GM20431 (cell line): ENCODE results near the gene FAM222B.
"Not testable (repeated sequence)": the region's sequence is repeated elsewhere in the genome, so short reads cannot be mapped to it uniquely, and the experiment has no call there.

Experiments
- in situ Hi-C: fragments of 300-500 bp; cut with MseI, MboI; formaldehyde crosslinking; loops from one replicate; pipeline ENCODE4 v1.15.0; 2020; ENCODE audit warnings: low sequenced_read_pairs; ENCODE audit not compliant: unreplicated experiment

Gene FAM222B

GRCh38 chr17:28846699-28847098, 4.1 kb upstream of the FAM222B start:
- in situ Hi-C loops = not testable (repeated sequence)

GRCh38 chr17:28846231-28846630, 3.6 kb upstream of the FAM222B start:
- in situ Hi-C loops = no loop called here

GRCh38 chr17:28843816-28844148, 1.2 kb upstream of the FAM222B start:
- in situ Hi-C loops = no loop called here

- in situ Hi-C loops = no loop called here
These were observed 699 bp downstream of the FAM222B start for GRCh38 chr17:28841901-28842281.

- in situ Hi-C loops = no loop called here
These were observed 3.4 kb downstream of the FAM222B start for GRCh38 chr17:28839221-28839620.

GRCh38 chr17:28836541-28836940, 6.0 kb downstream of the FAM222B start:
- in situ Hi-C loops = not testable (repeated sequence)

- in situ Hi-C loops = no loop called here
These were observed 8.2 kb downstream of the FAM222B start for GRCh38 chr17:28834420-28834819.

GRCh38 chr17:28828294-28829040, 14.1 kb downstream of the FAM222B start:
- in situ Hi-C loops = no loop called here

- in situ Hi-C loops = no loop called here
These were observed 14.9 kb downstream of the FAM222B start for GRCh38 chr17:28827672-28828071.

GRCh38 chr17:28819582-28819981, 23.0 kb downstream of the FAM222B start:
- in situ Hi-C loops = no loop called here

- in situ Hi-C loops = no loop called here
These were observed 23.8 kb downstream of the FAM222B start for GRCh38 chr17:28818819-28819221.

GRCh38 chr17:28816540-28816939, 26.1 kb downstream of the FAM222B start:
- in situ Hi-C loops = no loop called here

GRCh38 chr17:28812748-28813377, 29.7 kb downstream of the FAM222B start:
- in situ Hi-C loops = no loop called here

- in situ Hi-C loops = no loop called here
These were observed 30.4 kb downstream of the FAM222B start for GRCh38 chr17:28812091-28812747.

GRCh38 chr17:28811651-28812090, 30.9 kb downstream of the FAM222B start:
- in situ Hi-C loops = no loop called here

GRCh38 chr17:28810437-28810836, 32.2 kb downstream of the FAM222B start:
- in situ Hi-C loops = no loop called here

- in situ Hi-C loops = no loop called here
These were observed 34.5 kb downstream of the FAM222B start for GRCh38 chr17:28807925-28808634.

GRCh38 chr17:28796062-28796461, 46.5 kb downstream of the FAM222B start:
- in situ Hi-C loops = no loop called here

- in situ Hi-C loops = not testable (repeated sequence)
These were observed 47.6 kb downstream of the FAM222B start for GRCh38 chr17:28794846-28795441.

- in situ Hi-C loops = no loop called here
These were observed 49.5 kb downstream of the FAM222B start for GRCh38 chr17:28792877-28793661.
